HFFc6 (cell line): ENCODE measurements around the gene DPH5. TPM values are rescaled to one million over a fixed set of nuclear protein-coding genes. Genes with fewer than 3 reads are reported as not detected.

Experiments
- DNase-seq: peaks from one replicate; pipeline ENCODE4 v3.0.0-alpha.2; 2018
- H3K27ac Mint-ChIP-seq: 2 replicates; pipeline ENCODE4 v1.8.0; 2020; ENCODE audit warnings: mild to moderate bottlenecking, mixed read lengths
- H3K27me3 Mint-ChIP-seq: 2 replicates; pipeline ENCODE4 v1.8.0; 2021; ENCODE audit warnings: mild to moderate bottlenecking, moderate library complexity, mixed read lengths; ENCODE audit not compliant: insufficient read depth
- H3K36me3 Mint-ChIP-seq: 2 replicates; pipeline ENCODE4 v1.8.0; 2021; ENCODE audit warnings: low read depth, mixed read lengths
- H3K4me1 Mint-ChIP-seq: 2 replicates; pipeline ENCODE4 v1.8.0; 2020; ENCODE audit warnings: low read depth, mixed read lengths
- H3K4me3 Mint-ChIP-seq: 2 replicates; pipeline ENCODE4 v1.8.0; 2020; ENCODE audit warnings: mild to moderate bottlenecking, moderate library complexity, mixed read lengths
- H3K9me3 Mint-ChIP-seq: 2 replicates; pipeline ENCODE4 v1.8.0; 2020; ENCODE audit warnings: mild to moderate bottlenecking, mixed read lengths
- total RNA-seq, 6 experiments: library from RNA; stranded (reverse); fragmentation: NEBNext Ultra II Directional; extraction: Animal tissue kit (Norgen Biotek cat#: 25700); gene quantifications; 2 replicates in 1 of 6; 3 replicates in 5 of 6; pipeline ENCODE4 v1.2.3, GENCODE V29; 2021
- TF ChIP-seq, protein P1 (sequence below): fragments of 200-600 bp; sonication (generic); IDR thresholded peaks from 2 replicates; pipeline ENCODE4 v1.5.0; 2021; ENCODE audit warnings: antibody characterized with exemption, mild to moderate bottlenecking

The DPH5 gene
- total RNA-seq, 6 experiments from 2014 or later = 38.1 to 49.8 (median 39.3) TPM

- TF ChIP-seq, protein P1, sequence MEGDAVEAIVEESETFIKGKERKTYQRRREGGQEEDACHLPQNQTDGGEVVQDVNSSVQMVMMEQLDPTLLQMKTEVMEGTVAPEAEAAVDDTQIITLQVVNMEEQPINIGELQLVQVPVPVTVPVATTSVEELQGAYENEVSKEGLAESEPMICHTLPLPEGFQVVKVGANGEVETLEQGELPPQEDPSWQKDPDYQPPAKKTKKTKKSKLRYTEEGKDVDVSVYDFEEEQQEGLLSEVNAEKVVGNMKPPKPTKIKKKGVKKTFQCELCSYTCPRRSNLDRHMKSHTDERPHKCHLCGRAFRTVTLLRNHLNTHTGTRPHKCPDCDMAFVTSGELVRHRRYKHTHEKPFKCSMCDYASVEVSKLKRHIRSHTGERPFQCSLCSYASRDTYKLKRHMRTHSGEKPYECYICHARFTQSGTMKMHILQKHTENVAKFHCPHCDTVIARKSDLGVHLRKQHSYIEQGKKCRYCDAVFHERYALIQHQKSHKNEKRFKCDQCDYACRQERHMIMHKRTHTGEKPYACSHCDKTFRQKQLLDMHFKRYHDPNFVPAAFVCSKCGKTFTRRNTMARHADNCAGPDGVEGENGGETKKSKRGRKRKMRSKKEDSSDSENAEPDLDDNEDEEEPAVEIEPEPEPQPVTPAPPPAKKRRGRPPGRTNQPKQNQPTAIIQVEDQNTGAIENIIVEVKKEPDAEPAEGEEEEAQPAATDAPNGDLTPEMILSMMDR = no peak
- H3K9me3 Mint-ChIP-seq = no peaks in the 10 kb centered on the region
- peaks cover 34% of the 10 kb centered on the region for H3K4me1 Mint-ChIP-seq
- no peak overlapping the region for H3K4me3 Mint-ChIP-seq
- no peak for DNase-seq
- no peaks in the 10 kb centered on the region for H3K27me3 Mint-ChIP-seq
- H3K36me3 Mint-ChIP-seq = peaks cover 20% of the 10 kb centered on the region
- H3K27ac Mint-ChIP-seq = no peak overlapping the region; the same call in 1 of the 2 replicates
These were observed 5.3 kb upstream of the DPH5 start for GRCh38 chr1:101030881-101031280.

DNA sequence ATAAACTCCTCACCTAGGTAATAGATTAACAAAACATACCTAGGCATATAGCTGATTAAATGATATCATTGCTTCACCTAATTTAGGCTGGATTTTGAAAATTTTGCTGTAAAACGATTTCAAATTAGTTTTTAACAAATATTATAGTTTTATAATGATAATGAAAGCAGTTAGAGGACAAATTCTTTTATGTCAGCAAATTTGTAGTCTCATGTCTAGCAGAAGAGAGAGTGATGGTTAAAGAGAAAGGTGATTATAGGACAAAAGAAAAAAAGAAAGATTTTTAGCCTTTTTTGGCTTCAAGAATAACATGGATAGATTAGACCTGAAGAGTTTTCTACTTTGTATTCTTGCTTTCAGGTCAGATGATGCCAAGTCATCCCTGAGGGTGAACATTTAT is 3.6 kb upstream of the DPH5 start:
- TF ChIP-seq, protein P1 = no peak
- H3K4me3 Mint-ChIP-seq = no peak overlapping the region
- no peaks in the 10 kb centered on the region for H3K9me3 Mint-ChIP-seq
- no peak overlapping the region for H3K27ac Mint-ChIP-seq
- no peak for DNase-seq
- no peaks in the 10 kb centered on the region for H3K27me3 Mint-ChIP-seq
- H3K4me1 Mint-ChIP-seq = peaks cover 43% of the 10 kb centered on the region
- peaks cover 20% of the 10 kb centered on the region for H3K36me3 Mint-ChIP-seq

DNA sequence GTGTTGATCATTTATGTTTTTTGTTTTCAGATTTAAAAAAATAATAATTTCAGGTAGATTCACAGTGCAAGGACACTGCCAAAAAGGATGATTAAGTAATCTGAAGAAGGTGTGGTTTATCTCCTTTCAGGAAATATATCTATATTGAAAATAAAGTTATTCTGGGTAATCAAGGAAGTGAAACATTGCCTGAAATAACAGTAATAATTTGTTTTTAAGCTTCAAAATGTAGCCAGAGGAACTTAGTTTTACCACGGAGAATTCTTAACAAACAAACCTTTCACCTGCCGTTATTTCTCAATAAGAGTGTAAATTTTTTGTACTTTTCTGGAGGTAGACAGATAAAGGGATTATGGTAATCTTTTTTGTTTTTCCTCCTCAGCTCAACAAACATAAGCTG is 2.9 kb upstream of the DPH5 start:
- H3K27ac Mint-ChIP-seq = no peak overlapping the region
- peaks cover 20% of the 10 kb centered on the region for H3K36me3 Mint-ChIP-seq
- no peak overlapping the region for H3K4me3 Mint-ChIP-seq
- TF ChIP-seq, protein P1 = no peak
- H3K27me3 Mint-ChIP-seq = no peaks in the 10 kb centered on the region
- H3K4me1 Mint-ChIP-seq = peaks cover 48% of the 10 kb centered on the region
- DNase-seq = no peak
- no peaks in the 10 kb centered on the region for H3K9me3 Mint-ChIP-seq

DNA sequence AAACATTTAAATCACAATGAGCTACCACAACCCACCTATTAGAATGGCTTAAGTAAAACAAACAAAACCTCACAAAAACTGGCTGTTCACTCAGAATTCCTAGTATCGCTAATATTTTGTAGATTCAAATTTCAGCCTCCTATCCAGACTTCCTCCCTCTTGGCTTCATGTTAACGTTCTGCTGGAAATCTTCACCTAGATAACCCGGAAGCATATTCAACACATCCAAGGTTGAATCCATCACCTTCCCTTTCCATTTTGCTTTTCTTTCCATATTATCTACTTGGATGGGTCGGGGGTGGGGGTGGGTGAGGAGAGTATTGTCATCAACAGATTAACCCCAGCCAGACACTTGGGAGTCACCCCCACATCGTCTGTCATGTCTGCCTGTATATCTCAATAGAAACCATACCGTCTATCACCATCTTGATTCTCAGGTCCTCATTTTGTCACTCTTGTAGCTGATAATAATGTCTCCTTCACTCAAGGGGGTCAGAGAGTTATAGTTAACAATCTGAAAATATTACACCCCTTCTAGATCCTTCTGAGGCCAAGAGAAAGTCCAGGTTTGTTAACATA is 1.7 kb upstream of the DPH5 start:
- Mint-ChIP-seq H3K4me3 (peak overlapping the region; percentile 37), H3K27me3 (no peaks in the 10 kb centered on the region), H3K4me1 (peaks cover 53% of the 10 kb centered on the region), H3K36me3 (peaks cover 20% of the 10 kb centered on the region), H3K27ac (no peak overlapping the region), H3K9me3 (no peaks in the 10 kb centered on the region)
- TF ChIP-seq, protein P1 = no peak
- no peak for DNase-seq

DNA sequence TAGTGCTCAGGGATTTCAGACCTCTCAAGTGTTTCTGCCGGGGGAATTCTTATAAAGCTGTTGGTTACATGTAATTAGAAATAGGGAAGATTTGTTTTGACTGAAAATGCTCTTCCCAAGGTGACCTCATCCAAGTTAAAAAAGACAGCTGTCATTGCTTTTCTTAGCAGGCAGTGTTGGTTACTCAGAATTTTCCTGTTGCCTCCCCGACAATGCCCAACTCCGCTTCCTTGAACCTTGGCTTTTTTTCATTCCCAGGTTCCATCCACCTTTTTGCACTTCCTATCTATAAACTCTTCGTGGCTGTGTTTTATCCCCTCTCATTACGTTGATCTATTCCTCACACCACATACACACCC is 825 bp upstream of the DPH5 start:
- Mint-ChIP-seq H3K27me3 (no peaks in the 10 kb centered on the region), H3K36me3 (peaks cover 25% of the 10 kb centered on the region), H3K4me1 (peaks cover 58% of the 10 kb centered on the region), H3K4me3 (peak overlapping the region; percentile 94), H3K27ac (peak overlapping the region; percentile 85), H3K9me3 (no peaks in the 10 kb centered on the region)
- DNase-seq = no peak
- TF ChIP-seq, protein P1 = no peak

DNA sequence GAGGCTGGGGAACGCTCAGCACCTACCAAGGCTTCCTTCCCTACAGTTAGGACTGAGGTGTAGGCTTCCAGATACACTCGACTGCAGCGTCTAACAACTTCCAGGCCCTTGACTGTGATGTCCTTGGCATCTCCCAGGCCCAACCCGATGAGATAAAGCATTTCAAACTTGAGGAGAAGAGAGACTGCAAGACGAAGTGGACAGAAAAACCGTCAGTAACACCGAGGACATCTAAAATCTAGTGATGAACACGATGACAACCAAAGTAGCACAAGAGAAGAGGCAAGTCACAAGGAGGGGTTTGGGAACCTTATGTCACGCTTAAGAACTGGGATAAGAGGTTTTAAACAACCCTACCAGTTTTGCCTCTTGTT is 314 bp downstream of the DPH5 start:
- peaks cover 28% of the 10 kb centered on the region for H3K36me3 Mint-ChIP-seq
- TF ChIP-seq, protein P1 = no peak
- H3K4me1 Mint-ChIP-seq = peaks cover 58% of the 10 kb centered on the region
- H3K4me3 Mint-ChIP-seq = peak overlapping the region; percentile 94
- no peaks in the 10 kb centered on the region for H3K9me3 Mint-ChIP-seq
- DNase-seq = peak; percentile 9
- H3K27ac Mint-ChIP-seq = peak overlapping the region; percentile 85
- H3K27me3 Mint-ChIP-seq = no peaks in the 10 kb centered on the region
